HUES48 (cell line): ENCODE results near the gene MEGF11.
"Not testable (repeated sequence)": the region's sequence is repeated elsewhere in the genome, so short reads cannot be mapped to it uniquely, and the experiment has no call there.

Source experiments
- H3K27ac ChIP-seq: one replicate; pipeline ENCODE4 v1.7.0; 2013; ENCODE audit warnings: low read depth, low read length, inconsistent platforms
- H3K27me3 ChIP-seq: 2 replicates; pipeline ENCODE4 v1.6.1; 2013; ENCODE audit warnings: mild to moderate bottlenecking, low read length; ENCODE audit not compliant: control insufficient read depth, insufficient read depth
- H3K36me3 ChIP-seq: 2 replicates; pipeline ENCODE4 v1.6.1; 2013; ENCODE audit warnings: low read length; ENCODE audit not compliant: control insufficient read depth, insufficient read depth
- H3K4me1 ChIP-seq: 2 replicates; pipeline ENCODE4 v1.6.1; 2013; ENCODE audit warnings: mild to moderate bottlenecking, low read length; ENCODE audit not compliant: control insufficient read depth, insufficient read depth
- H3K4me3 ChIP-seq: 2 replicates; pipeline ENCODE4 v1.5.1; 2013; ENCODE audit warnings: mild to moderate bottlenecking, low read depth, low read length
- H3K9ac ChIP-seq: 2 replicates; pipeline ENCODE4 v1.6.1; 2013; ENCODE audit warnings: mild to moderate bottlenecking, low read depth, low read length, moderate library complexity
- H3K9me3 ChIP-seq: 2 replicates; pipeline ENCODE4 v1.6.1; 2013; ENCODE audit warnings: low read length; ENCODE audit not compliant: control insufficient read depth, insufficient read depth

The MEGF11 gene

DNA sequence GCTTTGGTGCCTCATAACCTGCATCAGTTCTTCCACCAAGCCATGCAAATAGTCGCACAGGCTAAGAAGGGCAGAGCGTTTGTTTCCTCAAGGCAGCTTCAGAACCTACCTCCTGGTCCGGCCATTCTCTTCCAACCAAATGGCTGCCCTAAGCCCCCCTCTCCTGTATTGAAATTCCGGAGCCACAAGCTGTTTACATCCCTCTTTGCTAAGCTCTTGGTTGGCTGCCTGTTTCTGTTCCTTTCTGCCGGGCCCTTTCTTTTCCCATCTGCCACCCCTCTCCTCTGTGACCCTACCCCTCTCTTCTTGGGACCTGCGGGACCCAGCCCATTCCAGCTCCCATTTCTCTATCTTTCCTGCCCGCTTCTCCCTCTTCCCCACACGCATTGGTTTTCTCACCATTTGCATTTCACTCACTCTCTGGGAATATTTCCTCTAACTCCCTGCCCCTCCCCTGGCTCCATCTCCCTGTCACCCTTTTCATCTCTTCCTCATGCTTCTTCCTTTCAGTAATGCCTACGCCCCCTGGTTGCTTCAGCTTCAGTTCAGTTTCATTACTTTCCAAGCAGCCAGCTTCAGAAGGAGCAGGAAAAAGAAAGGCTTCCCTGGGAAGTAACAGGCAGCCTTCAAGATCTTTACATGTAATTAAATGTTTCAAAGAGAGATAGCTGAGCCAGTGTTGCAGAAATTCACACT lies 270.8 kb downstream of the MEGF11 start:
- H3K9ac ChIP-seq: no peak overlapping the region
- no peaks in the 10 kb centered on the region for H3K36me3 ChIP-seq
- H3K27ac ChIP-seq: no peak overlapping the region
- H3K4me3 ChIP-seq: peak overlapping the region; percentile 73
- H3K4me1 ChIP-seq: peaks cover 34% of the 10 kb centered on the region
- no peaks in the 10 kb centered on the region for H3K9me3 ChIP-seq
- peaks cover 5% of the 10 kb centered on the region; the same call in 1 of the 2 replicates for H3K27me3 ChIP-seq

DNA sequence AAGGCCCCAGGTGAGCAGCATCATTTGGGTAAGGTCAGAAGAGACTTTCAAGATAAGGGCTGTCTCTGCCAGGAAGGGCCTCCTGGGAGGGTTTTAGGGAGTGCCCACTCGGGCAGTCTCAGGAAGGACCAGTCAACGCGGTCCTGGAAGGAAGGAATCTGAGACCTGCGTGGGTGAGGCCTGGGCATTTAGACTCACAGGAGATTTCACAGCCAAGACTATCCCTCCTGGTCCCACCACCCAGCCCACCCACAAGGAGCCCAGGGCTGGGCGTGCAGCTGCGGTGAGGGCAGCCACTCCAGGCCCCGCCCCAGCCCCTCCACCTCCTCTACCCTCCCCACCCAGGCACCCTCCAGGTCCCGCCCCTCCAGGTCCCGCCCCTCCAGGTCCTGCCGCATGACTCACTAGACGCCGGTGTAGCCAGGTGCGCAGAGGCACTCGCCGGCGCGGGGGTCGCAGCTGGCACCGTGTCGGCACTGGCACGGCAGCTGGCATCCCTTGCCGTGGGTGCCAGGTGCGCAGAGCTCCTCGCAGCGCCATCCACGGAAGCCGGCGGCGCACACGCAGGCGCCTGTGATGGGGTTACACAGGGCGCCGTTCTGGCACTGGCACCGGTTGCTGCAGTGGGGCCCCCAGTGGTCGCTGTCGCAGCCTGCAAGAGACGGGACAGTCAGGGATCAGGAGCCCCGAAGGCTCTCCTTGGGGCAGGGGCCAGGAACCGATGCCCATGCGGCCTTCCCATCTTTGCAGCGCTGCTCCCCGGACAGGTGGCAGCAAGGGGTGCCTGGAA lies 271.5 kb downstream of the MEGF11 start:
- Histone ChIP-seq H3K4me3 (peak overlapping the region; percentile 73), H3K27me3 (peaks cover 5% of the 10 kb centered on the region; the same call in 1 of the 2 replicates), H3K9me3 (no peaks in the 10 kb centered on the region), H3K27ac (no peak overlapping the region), H3K36me3 (no peaks in the 10 kb centered on the region), H3K4me1 (peaks cover 33% of the 10 kb centered on the region), H3K9ac (peak overlapping the region; percentile 30; the same call in 1 of the 2 replicates)

DNA sequence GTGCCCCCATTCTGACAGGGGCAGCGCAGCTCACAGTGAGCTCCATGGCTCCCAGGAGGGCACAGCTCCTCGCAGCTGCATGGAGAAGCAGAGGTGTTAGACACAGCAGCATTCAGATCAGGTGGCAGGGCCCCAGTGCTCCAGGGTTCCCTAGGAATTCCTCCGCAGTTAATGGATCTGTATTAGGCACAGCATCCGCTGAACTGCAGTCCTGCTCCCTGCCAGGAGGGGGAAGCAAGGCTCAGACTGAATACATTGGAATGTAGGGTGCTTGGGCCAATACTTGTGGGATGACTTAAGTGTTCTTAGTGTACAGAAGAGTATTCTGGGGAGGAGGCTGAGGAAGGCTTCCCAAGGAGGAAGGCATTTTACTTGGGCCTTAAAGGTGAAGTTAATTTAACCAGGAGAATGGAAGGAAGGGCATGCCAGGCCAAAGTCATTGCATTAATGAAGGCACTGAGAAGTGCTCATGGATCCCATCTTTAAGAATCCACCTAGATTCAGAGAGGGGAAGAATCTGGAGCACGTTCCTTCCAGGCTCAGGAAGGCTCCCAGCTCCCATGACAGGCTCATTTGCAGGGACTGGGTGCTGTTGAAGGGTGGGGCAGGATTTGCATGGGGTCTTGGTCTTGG lies 272.6 kb downstream of the MEGF11 start:
- Histone ChIP-seq H3K4me1 (peaks cover 22% of the 10 kb centered on the region), H3K36me3 (no peaks in the 10 kb centered on the region), H3K9ac (no peak overlapping the region), H3K9me3 (no peaks in the 10 kb centered on the region), H3K27me3 (peaks cover 5% of the 10 kb centered on the region; the same call in 1 of the 2 replicates), H3K4me3 (no peak overlapping the region), H3K27ac (no peak overlapping the region)

DNA sequence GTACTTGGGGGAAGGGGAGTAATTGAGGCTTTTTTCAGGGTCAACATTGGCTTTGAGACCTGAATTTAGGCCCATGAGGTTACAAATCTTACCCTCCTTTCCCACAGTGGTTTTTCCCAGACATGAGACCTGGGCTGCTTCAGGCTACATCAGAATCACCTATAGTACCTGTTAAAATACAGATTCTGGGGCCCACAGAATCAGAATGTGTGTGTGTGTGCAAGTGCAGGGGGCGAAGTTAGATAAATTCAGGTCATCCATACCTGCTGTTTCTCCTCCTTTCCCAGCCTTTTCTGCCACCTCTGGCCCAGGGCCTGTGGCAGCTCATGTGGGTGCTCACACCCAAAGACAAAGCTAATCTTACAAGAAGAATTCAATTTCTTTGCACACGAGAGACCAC lies 273.7 kb downstream of the MEGF11 start:
- peaks cover 22% of the 10 kb centered on the region for H3K4me1 ChIP-seq
- no peaks in the 10 kb centered on the region for H3K9me3 ChIP-seq
- H3K27me3 ChIP-seq: peaks cover 5% of the 10 kb centered on the region; the same call in 1 of the 2 replicates
- H3K36me3 ChIP-seq: no peaks in the 10 kb centered on the region
- no peak overlapping the region for H3K4me3 ChIP-seq
- no peak overlapping the region for H3K9ac ChIP-seq
- no peak overlapping the region for H3K27ac ChIP-seq

DNA sequence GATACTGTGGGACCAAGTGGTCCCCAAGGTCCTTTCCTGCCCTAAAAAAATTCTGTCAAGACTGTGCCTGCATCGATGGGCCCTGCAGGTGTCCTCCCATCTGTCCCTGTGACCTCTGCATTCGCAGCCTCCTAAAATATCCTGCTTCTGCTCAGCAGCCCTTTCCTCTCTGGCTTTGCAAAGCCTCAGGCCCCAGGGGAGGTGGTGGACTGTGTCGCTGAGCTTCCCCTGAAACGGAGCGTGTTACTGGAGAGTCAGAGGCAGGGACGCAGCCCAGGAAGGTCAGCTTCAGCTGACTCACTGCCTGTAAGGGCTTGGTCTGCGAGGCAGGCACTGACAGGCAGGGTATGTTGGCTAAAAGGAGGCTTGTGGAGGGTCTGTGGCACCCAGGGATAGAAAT lies 274.2 kb downstream of the MEGF11 start:
- Histone ChIP-seq H3K9me3 (no peaks in the 10 kb centered on the region), H3K9ac (no peak overlapping the region), H3K4me1 (peaks cover 22% of the 10 kb centered on the region), H3K27me3 (peaks cover 5% of the 10 kb centered on the region; the same call in 1 of the 2 replicates), H3K4me3 (no peak overlapping the region), H3K36me3 (no peaks in the 10 kb centered on the region), H3K27ac (no peak overlapping the region)

DNA sequence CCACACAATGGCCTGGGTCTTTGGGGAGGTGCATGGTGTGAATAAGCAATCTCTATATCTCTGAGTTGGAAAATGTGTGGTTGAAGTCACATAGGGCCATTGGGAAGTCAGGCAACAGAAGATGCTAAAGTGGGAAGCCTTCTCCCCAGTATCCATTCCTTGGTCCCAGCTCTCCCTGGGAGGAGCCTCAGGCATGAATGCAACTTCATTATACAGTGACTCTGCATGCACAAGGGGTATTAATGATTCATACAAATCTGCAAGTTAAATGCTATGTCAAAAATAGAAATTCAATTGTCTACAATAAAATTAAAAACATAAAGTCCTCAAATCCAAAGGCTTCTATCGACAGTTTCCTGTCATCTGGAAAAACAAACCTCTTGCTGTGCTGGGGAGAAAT lies 275.4 kb downstream of the MEGF11 start:
- Histone ChIP-seq H3K36me3 (no peaks in the 10 kb centered on the region), H3K27ac (no peak overlapping the region), H3K27me3 (no peaks in the 10 kb centered on the region; the same call in 1 of the 2 replicates), H3K9me3 (no peaks in the 10 kb centered on the region), H3K4me3 (no peak overlapping the region), H3K4me1 (peaks cover 25% of the 10 kb centered on the region), H3K9ac (no peak overlapping the region)

DNA sequence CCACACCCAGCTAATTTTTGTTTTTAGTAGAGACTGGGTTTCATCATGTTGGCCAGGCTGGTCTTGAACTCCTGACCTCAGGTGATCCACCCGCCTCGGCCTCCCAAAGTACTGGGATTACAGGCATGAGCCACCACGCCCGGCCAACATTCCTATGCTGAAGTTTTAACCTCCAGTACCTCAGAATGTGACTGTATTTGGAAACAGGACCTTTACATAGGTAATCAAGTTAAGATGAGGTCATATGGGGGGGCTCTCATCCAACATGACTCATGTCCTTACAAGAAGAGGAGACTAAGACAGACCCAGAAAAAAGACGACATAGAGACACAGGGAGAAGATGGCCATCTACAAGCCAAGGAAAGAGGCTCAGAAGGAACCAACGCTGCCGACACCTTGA lies 277.4 kb downstream of the MEGF11 start:
- H3K36me3 ChIP-seq, H3K27me3 ChIP-seq, H3K27ac ChIP-seq, H3K4me3 ChIP-seq, H3K9ac ChIP-seq, H3K9me3 ChIP-seq: not testable (repeated sequence)
- H3K4me1 ChIP-seq: peaks cover 13% of the 10 kb centered on the region; the same call in 1 of the 2 replicates

DNA sequence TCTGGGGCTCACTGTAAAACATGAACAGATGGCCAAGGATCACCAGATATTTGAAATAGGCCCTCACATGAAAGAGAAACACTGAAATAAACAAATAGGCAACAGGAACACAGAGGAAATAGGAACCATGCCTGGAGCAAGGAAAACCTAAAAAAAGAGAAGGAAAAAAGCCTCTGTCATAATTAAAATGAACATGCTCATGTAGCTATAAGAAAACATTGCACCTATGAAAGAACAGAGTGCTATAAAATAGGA lies 281.9 kb downstream of the MEGF11 start:
- H3K27me3 ChIP-seq: no peaks in the 10 kb centered on the region
- no peak overlapping the region for H3K9ac ChIP-seq
- H3K36me3 ChIP-seq: no peaks in the 10 kb centered on the region
- peaks cover 9% of the 10 kb centered on the region; the same call in 1 of the 2 replicates for H3K4me1 ChIP-seq
- no peaks in the 10 kb centered on the region for H3K9me3 ChIP-seq
- H3K27ac ChIP-seq: no peak overlapping the region
- no peak overlapping the region for H3K4me3 ChIP-seq

DNA sequence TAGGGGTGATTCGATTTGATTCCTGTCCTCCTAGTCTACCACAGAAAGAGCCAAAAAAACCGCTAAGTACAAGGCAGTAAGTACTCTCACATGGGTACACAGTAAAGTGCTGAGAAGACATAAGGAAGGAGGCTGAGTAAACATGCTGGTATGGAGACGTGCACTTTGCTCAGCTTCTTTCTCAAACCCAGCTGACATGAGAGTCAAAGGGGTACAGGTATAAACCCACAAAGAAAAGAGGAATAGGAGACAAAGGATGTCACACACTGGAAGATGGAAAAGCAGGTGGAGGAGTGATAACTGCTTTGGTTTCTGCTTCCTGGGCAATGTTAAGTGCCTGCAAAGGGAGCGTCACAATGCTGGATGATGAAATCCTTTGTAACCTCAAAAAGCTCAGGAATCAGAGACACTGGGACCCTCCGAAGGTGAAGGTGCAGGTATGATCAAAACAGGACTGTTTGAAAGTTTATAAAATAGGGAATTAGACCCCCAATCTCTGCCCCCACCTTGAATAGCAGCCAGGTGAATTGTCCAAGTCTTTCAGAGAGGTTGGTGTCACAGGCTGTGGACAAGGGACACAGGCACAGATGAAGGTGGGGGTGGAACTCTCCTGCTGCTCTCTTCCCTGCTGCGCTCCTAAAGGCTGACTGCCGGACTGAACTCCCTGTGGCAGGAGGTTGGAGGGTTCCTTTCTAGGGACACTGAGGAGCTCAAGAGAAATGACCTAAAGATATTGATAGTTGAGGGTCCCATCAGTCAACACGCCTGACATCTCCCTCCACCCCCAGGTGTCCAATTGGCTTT lies 282.4 kb downstream of the MEGF11 start:
- Histone ChIP-seq H3K4me1 (peaks cover 9% of the 10 kb centered on the region; the same call in 1 of the 2 replicates), H3K27me3 (no peaks in the 10 kb centered on the region), H3K9ac (no peak overlapping the region), H3K27ac (no peak overlapping the region), H3K4me3 (no peak overlapping the region), H3K36me3 (no peaks in the 10 kb centered on the region), H3K9me3 (no peaks in the 10 kb centered on the region)

DNA sequence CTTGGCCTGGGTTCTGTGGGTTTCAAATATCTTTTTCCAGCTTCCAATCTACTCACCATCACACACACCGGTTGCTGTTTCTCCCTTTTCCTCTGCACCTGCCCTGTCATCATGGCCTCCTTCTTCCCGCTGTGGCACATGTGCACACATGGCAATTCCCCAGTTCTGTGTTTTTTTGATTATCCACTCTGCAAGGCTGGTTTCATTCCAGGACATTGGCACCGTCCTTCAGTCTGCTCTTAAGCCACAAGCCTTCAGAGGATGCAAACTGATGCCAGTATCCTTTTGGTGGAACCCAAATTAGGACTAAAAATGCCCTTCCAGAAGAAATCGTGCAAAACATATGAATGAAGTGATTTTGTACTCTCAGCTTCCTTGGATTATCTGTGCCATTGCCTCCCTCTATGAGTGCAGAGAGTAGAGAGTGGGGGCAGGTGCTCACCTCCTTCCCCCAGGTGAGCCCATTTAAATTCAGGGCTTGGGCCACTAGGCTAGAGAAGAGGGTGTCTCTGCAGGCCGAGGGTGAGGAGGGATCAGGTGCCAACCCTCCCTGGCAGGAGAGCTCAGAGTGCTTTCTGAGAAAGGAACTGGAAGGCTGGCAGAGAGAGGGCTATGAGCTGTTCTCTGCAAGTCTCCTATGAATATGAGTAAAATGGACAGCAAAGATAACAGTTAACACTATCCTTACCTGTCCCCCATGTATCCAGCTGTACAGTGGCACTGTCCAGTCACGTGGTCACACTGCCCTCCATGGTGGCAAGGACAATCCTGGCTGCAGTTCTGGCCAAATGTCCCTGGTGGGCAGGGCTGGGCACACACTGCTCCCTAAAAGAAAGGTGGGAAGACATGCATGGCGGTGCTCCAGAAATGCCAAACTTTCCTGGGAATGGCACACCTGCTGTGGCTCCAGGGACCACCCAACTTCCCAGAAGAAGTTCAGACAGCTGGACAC lies 283.4 kb downstream of the MEGF11 start:
- Histone ChIP-seq H3K4me1 (peaks cover 9% of the 10 kb centered on the region; the same call in 1 of the 2 replicates), H3K36me3 (no peaks in the 10 kb centered on the region), H3K9ac (no peak overlapping the region), H3K4me3 (no peak overlapping the region), H3K27ac (no peak overlapping the region), H3K27me3 (no peaks in the 10 kb centered on the region), H3K9me3 (no peaks in the 10 kb centered on the region)
